Right atrium auricular region (tissue), 2 donors: Measurements from ENCODE around the gene SAGE1. TPM values are rescaled to one million over a fixed set of nuclear protein-coding genes. Genes with fewer than 3 reads are reported as not detected.
"Not testable (repeated sequence)": the region's sequence is repeated elsewhere in the genome, so short reads cannot be mapped to it uniquely, and the experiment has no call there.

Experiments
- DNase-seq: peaks from one replicate; pipeline ENCODE4 v3.0.0-alpha.2; 2019; ENCODE audit warnings: low spot score
- H3K27ac ChIP-seq, 2 donors: fragments of 200-600 bp; sonication (generic); 1 replicate in 1 of 2; 2 replicates in 1 of 2; pipeline ENCODE4 v1.5.1; 2016 to 2019
- H3K27me3 ChIP-seq, 2 donors: fragments of 200-600 bp; sonication (generic); one replicate each; pipeline versions ENCODE4 v1.5.1 to v1.6.0; 2017 to 2019
- H3K36me3 ChIP-seq: fragments of 200-600 bp; sonication (generic); one replicate; pipeline ENCODE4 v1.5.1; 2016
- H3K4me1 ChIP-seq, 2 donors: fragments of 200-600 bp; sonication (generic); one replicate each; pipeline versions ENCODE4 v1.5.1 to v1.6.0; 2017 to 2019
- H3K4me3 ChIP-seq, 2 donors: fragments of 200-600 bp; sonication (generic); 1 replicate in 1 of 2; 2 replicates in 1 of 2; pipeline ENCODE4 v1.5.1; 2017 to 2019; ENCODE audit warnings: mild to moderate bottlenecking in 1 of 2, moderate library complexity in 1 of 2
- H3K9me3 ChIP-seq, 2 donors: fragments of 200-600 bp; sonication (generic); one replicate each; pipeline ENCODE4 v1.5.1; 2019
- total RNA-seq, 2 donors: library from RNA; depleted of rRNA; stranded (reverse); fragments of >200 nt; gene quantifications; one replicate each; pipeline ENCODE4 v1.1.0, GENCODE V29; 2016
- TF ChIP-seq, protein P1 (sequence below), 2 donors: fragments of 200-600 bp; sonication (generic); IDR thresholded peaks; one replicate each; pipeline ENCODE4 v1.5.1; 2019; ENCODE audit warnings: antibody characterized with exemption in 2 of 2

The SAGE1 gene
- total RNA-seq, 2 donors from 2014 or later = not detected

- H3K4me1 ChIP-seq = no peaks in the 10 kb centered on the region
- no peaks in the 10 kb centered on the region for H3K27me3 ChIP-seq
- H3K36me3 ChIP-seq = no peaks in the 10 kb centered on the region
- H3K27ac ChIP-seq = no peak overlapping the region
- H3K4me3 ChIP-seq = no peak overlapping the region
- H3K9me3 ChIP-seq = peaks cover 0 to 7% of the 10 kb centered on the region in 2 donors
- TF ChIP-seq, protein P1, sequence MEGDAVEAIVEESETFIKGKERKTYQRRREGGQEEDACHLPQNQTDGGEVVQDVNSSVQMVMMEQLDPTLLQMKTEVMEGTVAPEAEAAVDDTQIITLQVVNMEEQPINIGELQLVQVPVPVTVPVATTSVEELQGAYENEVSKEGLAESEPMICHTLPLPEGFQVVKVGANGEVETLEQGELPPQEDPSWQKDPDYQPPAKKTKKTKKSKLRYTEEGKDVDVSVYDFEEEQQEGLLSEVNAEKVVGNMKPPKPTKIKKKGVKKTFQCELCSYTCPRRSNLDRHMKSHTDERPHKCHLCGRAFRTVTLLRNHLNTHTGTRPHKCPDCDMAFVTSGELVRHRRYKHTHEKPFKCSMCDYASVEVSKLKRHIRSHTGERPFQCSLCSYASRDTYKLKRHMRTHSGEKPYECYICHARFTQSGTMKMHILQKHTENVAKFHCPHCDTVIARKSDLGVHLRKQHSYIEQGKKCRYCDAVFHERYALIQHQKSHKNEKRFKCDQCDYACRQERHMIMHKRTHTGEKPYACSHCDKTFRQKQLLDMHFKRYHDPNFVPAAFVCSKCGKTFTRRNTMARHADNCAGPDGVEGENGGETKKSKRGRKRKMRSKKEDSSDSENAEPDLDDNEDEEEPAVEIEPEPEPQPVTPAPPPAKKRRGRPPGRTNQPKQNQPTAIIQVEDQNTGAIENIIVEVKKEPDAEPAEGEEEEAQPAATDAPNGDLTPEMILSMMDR (IDR thresholded peaks at IDR 0.05) = no peak
- DNase-seq = no peak
Measured at GRCh38 chrX:135910251-135910650, 16.7 kb downstream of the SAGE1 start.

DNA sequence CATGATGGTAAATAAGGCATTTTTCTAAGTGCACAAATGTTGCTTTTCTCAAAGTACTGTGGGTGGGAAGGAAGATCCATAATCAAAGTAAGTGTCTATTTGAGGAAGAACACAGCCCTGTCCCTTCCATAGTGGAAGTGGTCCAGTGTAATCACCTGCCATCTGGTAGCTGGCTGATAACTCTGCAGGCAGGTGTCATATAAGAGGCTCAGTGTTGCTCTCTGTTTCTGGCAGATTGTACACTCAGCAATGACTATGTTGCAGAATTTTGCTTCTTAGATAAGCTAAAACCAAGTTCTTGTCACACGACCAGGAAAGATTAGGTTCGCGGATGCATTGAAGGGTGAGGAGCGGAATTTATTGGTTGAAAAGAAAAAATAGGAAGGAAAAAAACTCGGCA lies 20.9 kb downstream of the SAGE1 start:
- Histone ChIP-seq H3K4me1 (no peaks in the 10 kb centered on the region), H3K27me3 (no peaks in the 10 kb centered on the region), H3K4me3 (no peak overlapping the region), H3K36me3 (no peaks in the 10 kb centered on the region), H3K27ac (no peak overlapping the region), H3K9me3 (no peaks in the 10 kb centered on the region)
- TF ChIP-seq, protein P1 (IDR thresholded peaks at IDR 0.05) = no peak
- no peak for DNase-seq

- DNase-seq, H3K9me3 ChIP-seq, H3K4me1 ChIP-seq, H3K4me3 ChIP-seq, H3K27ac ChIP-seq, H3K27me3 ChIP-seq, H3K36me3 ChIP-seq: not testable (repeated sequence)
Measured at GRCh38 chrX:135920516-135920915, 27.0 kb downstream of the SAGE1 start.

- no peak for DNase-seq
- Histone ChIP-seq H3K4me1 (no peaks in the 10 kb centered on the region), H3K4me3 (no peak overlapping the region), H3K36me3 (no peaks in the 10 kb centered on the region), H3K27me3 (no peaks in the 10 kb centered on the region), H3K9me3 (no peaks in the 10 kb centered on the region), H3K27ac (no peak overlapping the region)
- TF ChIP-seq, protein P1 (IDR thresholded peaks at IDR 0.05) = no peak
Measured at GRCh38 chrX:135923353-135923752, 29.8 kb downstream of the SAGE1 start.

GRCh38 chrX:135927897-135928296 lies 34.4 kb downstream of the SAGE1 start:
- DNase-seq = no peak
- TF ChIP-seq, protein P1 (IDR thresholded peaks at IDR 0.05) = no peak
- no peaks in the 10 kb centered on the region for H3K27me3 ChIP-seq
- H3K36me3 ChIP-seq = no peaks in the 10 kb centered on the region
- no peak overlapping the region for H3K27ac ChIP-seq
- H3K4me1 ChIP-seq = no peaks in the 10 kb centered on the region
- no peak overlapping the region for H3K4me3 ChIP-seq
- H3K9me3 ChIP-seq = no peaks in the 10 kb centered on the region

- TF ChIP-seq, protein P1 (IDR thresholded peaks at IDR 0.05) = peak; percentile 47 to 73
- no peak overlapping the region for H3K4me3 ChIP-seq
- no peak for DNase-seq
- H3K9me3 ChIP-seq = no peaks in the 10 kb centered on the region
- H3K27ac ChIP-seq = no peak overlapping the region
- H3K36me3 ChIP-seq = no peaks in the 10 kb centered on the region
- no peaks in the 10 kb centered on the region for H3K27me3 ChIP-seq
- H3K4me1 ChIP-seq = no peaks in the 10 kb centered on the region
Measured at GRCh38 chrX:135931644-135932487, 38.4 kb downstream of the SAGE1 start.
